ENCODE measurements around the gene PPIL6. TPM values are rescaled to one million over a fixed set of nuclear protein-coding genes. Genes with fewer than 3 reads are reported as not detected.

PPIL6 gene
- polyA plus RNA-seq, 1 donor (not counting 4 experiments of a cell fraction or from before 2014, with no cell fraction given): 1.4 TPM

DNA sequence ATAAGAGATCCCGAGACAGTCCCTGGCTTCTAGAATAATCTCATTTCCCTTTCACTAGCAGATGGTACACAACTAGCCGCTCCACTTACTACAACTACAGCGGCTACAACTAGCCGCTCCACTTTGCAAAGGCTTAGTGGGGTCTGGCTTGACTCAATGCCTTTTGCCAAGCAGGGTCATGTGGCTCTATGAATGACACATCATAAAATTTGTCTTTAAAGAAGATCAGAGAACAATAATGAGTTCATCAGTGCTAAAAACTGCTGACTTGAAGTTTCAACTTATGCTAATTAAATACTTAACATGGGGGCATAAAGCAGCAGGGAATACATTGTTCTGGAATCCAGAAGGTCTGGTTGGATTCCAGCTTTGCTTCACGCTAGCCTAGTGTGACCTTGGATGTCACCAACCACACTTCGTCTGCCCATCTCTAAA, 17.2 kb upstream of the PPIL6 start:
- peaks cover 30% of the 10 kb centered on the region for H3K4me1 ChIP-seq (ENCODE audit: control insufficient read depth, extremely low read depth, insufficient read depth, low read length)
- H3K27me3 ChIP-seq (ENCODE audit: control insufficient read depth, extremely low read depth, insufficient read depth, low read length): no peaks in the 10 kb centered on the region

DNA sequence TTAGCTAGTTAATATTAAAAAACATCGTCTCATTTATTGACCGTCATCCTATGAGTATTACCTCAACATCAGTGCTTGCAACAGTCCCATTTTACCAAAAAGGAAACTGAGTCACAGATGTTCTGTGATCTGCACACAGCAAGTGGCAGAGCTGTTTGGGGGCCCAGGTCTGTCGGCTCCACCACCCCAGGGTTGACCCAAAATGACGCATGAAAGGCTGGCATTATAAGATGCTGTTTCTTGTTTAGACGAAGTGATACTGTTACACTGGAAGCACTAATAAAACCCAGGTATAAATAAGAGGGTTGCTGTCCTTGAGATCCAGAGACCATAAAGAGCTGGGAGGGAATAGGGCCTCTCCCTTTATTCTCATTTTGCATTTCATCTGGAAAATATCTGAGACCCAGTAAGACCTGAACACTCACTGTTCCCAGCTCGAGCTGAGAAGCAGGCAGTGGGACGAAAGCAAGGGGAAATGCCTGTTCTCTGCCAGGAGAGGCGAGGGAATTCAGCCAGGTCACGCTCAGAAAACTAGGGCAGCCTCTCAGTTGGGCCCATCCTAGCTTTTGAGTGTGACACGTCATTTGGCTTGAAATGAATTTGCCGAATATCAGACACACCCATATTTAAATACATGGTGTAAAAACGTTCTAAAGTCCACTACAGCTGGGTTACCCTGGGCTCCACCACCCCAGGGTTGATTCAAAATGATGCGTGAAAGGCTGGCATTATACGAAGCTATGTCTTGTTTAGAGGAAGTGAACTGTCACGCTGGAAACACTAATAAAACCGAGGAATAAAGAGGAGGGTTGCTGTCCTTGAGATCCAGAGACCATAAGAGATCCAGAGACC, 16.5 kb upstream of the PPIL6 start:
- dilution Hi-C loops (cut with MboI; ENCODE audit: extremely low pct_ligation_motif_present, low sequenced_read_pairs): no loop called here
- no peaks in the 10 kb centered on the region for H3K27me3 ChIP-seq (ENCODE audit: control insufficient read depth, extremely low read depth, insufficient read depth, low read length)
- no peak overlapping the region for H2AFZ ChIP-seq (ENCODE audit: control insufficient read depth, low read length)
- peak overlapping the region; percentile 79 for H3K4me2 ChIP-seq (ENCODE audit: control insufficient read depth, extremely low read depth, insufficient read depth, low read depth, low read length)
- no peaks in the 10 kb centered on the region for H3K9me1 ChIP-seq (ENCODE audit: control insufficient read depth, extremely low read depth, insufficient read depth, low read length)
- H3K4me1 ChIP-seq (ENCODE audit: control insufficient read depth, extremely low read depth, insufficient read depth, low read length): peaks cover 25% of the 10 kb centered on the region
- H3K4me3 ChIP-seq (ENCODE audit: control insufficient read depth in 2 of 3, extremely low read depth in 1 of 3, insufficient read depth in 2 of 3, low read depth in 1 of 3, low read length in 3 of 3): peak overlapping the region; percentile 78 to 79 (median 79)
- FAIRE-seq (peak; percentile 5), DNase-seq (ENCODE audit: low read depth, low spot score) (no peak)
- H3K9ac ChIP-seq (ENCODE audit: control insufficient read depth, extremely low read depth, insufficient read depth, low read length): peak overlapping the region; percentile 22
- H3K36me3 ChIP-seq (ENCODE audit: control insufficient read depth in 2 of 2, extremely low read depth in 1 of 2, insufficient read depth in 2 of 2, low read length in 2 of 2): peaks cover 4 to 9% of the 10 kb centered on the region in 2 experiments
- H3K79me2 ChIP-seq (ENCODE audit: control insufficient read depth, insufficient read depth, low read length): peaks cover 2% of the 10 kb centered on the region
- peak overlapping the region; percentile 3 for H3K27ac ChIP-seq (ENCODE audit: control insufficient read depth, insufficient read depth, low read length)
- no peaks in the 10 kb centered on the region for H4K20me1 ChIP-seq (ENCODE audit: control insufficient read depth, extremely low read depth, insufficient read depth, low read length)
- TF ChIP-seq, protein P1, sequence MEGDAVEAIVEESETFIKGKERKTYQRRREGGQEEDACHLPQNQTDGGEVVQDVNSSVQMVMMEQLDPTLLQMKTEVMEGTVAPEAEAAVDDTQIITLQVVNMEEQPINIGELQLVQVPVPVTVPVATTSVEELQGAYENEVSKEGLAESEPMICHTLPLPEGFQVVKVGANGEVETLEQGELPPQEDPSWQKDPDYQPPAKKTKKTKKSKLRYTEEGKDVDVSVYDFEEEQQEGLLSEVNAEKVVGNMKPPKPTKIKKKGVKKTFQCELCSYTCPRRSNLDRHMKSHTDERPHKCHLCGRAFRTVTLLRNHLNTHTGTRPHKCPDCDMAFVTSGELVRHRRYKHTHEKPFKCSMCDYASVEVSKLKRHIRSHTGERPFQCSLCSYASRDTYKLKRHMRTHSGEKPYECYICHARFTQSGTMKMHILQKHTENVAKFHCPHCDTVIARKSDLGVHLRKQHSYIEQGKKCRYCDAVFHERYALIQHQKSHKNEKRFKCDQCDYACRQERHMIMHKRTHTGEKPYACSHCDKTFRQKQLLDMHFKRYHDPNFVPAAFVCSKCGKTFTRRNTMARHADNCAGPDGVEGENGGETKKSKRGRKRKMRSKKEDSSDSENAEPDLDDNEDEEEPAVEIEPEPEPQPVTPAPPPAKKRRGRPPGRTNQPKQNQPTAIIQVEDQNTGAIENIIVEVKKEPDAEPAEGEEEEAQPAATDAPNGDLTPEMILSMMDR (optimal IDR thresholded peaks at IDR 0.05 in 1 of 3, IDR thresholded peaks at IDR 0.05 in 1 of 3, conservative IDR thresholded peaks at IDR 0.05 in 1 of 3; ENCODE audit: extremely low read depth in 1 of 3, insufficient read depth in 2 of 3, low read length in 3 of 3): no peak
- no peak for TF ChIP-seq EZH2 (IDR thresholded peaks at IDR 0.05; ENCODE audit: low read length)
- no peaks in the 10 kb centered on the region for H3K9me3 ChIP-seq (ENCODE audit: control insufficient read depth, low read depth, low read length)

More for the DNA sequence above, 17.2 kb upstream of the PPIL6 start:
- Histone ChIP-seq H3K9me1 (ENCODE audit: control insufficient read depth, extremely low read depth, insufficient read depth, low read length) (no peaks in the 10 kb centered on the region), H3K9me3 (ENCODE audit: control insufficient read depth, low read depth, low read length) (no peaks in the 10 kb centered on the region), H3K9ac (ENCODE audit: control insufficient read depth, extremely low read depth, insufficient read depth, low read length) (no peak overlapping the region), H3K79me2 (ENCODE audit: control insufficient read depth, insufficient read depth, low read length) (peaks cover 2% of the 10 kb centered on the region), H3K36me3 (ENCODE audit: control insufficient read depth in 2 of 2, extremely low read depth in 1 of 2, insufficient read depth in 2 of 2, low read length in 2 of 2) (peaks cover under 1 to 5% of the 10 kb centered on the region in 2 experiments), H3K4me2 (ENCODE audit: control insufficient read depth, extremely low read depth, insufficient read depth, low read depth, low read length) (no peak overlapping the region), H3K4me3 (ENCODE audit: control insufficient read depth in 2 of 3, extremely low read depth in 1 of 3, insufficient read depth in 2 of 3, low read depth in 1 of 3, low read length in 3 of 3) (peak overlapping the region in 1 of 3 experiments; percentile 23), H2AFZ (ENCODE audit: control insufficient read depth, low read length) (no peak overlapping the region), H4K20me1 (ENCODE audit: control insufficient read depth, extremely low read depth, insufficient read depth, low read length) (no peaks in the 10 kb centered on the region), H3K27ac (ENCODE audit: control insufficient read depth, insufficient read depth, low read length) (no peak overlapping the region)
- dilution Hi-C loops (cut with MboI; ENCODE audit: extremely low pct_ligation_motif_present, low sequenced_read_pairs): no loop called here
- DNase-seq (ENCODE audit: low read depth, low spot score): no peak
- TF ChIP-seq, protein P1 (optimal IDR thresholded peaks at IDR 0.05 in 1 of 3, IDR thresholded peaks at IDR 0.05 in 1 of 3, conservative IDR thresholded peaks at IDR 0.05 in 1 of 3; ENCODE audit: extremely low read depth in 1 of 3, insufficient read depth in 2 of 3, low read length in 3 of 3): no peak
- TF ChIP-seq EZH2 (IDR thresholded peaks at IDR 0.05; ENCODE audit: low read length): no peak
- no peak for FAIRE-seq
